ENCODE measurements around the gene FDXR.

GRCh38 chr17:74818291-74818938 is 54.4 kb downstream of the FDXR start:
- TF ChIP-seq CTCF (IDR thresholded peaks at IDR 0.05; ENCODE audit: low read depth, low read length, missing input control) (no peak), REST (IDR thresholded peaks at IDR 0.05) (no peak), RAD21 (IDR thresholded peaks at IDR 0.05) (no peak), JUND (IDR thresholded peaks at IDR 0.05) (no peak), YY1 (IDR thresholded peaks at IDR 0.05) (no peak), ATF3 (IDR thresholded peaks at IDR 0.05) (no peak), SP1 (IDR thresholded peaks at IDR 0.05) (no peak), TAF1 (conservative IDR thresholded peaks at IDR 0.05) (no peak), EGR1 (IDR thresholded peaks at IDR 0.05; ENCODE audit: low read depth in 2 of 2) (no peak), RXRA (IDR thresholded peaks at IDR 0.05) (no peak), GABPA (IDR thresholded peaks at IDR 0.05 in 1 of 2, conservative IDR thresholded peaks at IDR 0.05 in 1 of 2) (no peak), MAX (IDR thresholded peaks at IDR 0.05) (no peak), NR2F2 (IDR thresholded peaks at IDR 0.05) (no peak), ZBTB33 (IDR thresholded peaks at IDR 0.05) (no peak)

Measured in liver (tissue), 3 donors.